Kasumi-1 (cell line): Measurements from ENCODE around the gene KRTAP6-2.

Experiments
- DNase-seq, 2 experiments: peaks; one replicate each; lab custom pipeline; 2025; lab: John Stamatoyannopoulos, UW

Gene KRTAP6-2, protein sequence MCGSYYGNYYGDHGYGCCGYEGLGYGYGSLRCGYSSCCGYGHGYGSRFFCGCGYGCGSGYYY

DNA sequence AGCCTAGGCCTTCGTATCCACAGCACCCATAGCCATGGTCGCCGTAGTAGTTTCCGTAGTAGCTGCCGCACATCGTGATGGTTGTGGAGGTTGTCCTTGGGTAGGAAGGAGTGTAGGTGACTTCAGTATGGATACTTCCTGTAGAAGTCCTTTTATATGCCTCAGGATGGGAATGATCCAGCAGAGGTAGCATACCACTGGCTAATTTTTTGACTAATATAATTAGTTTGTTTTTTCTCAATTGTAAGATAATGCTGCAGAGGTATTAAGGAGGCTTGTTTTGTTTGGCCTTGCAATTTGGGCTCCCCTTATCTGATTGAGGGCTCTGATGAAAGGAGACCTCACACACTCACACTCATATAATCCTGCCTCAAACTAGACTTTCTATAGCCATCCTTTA lies at the start of gene KRTAP6-2:
TSS of gene KRTAP6-2 (minus strand) at position 101 of the 400 bp plus-strand sequence. CDS start at position 73, 28 bp downstream.
- DNase-seq: no peak

DNA sequence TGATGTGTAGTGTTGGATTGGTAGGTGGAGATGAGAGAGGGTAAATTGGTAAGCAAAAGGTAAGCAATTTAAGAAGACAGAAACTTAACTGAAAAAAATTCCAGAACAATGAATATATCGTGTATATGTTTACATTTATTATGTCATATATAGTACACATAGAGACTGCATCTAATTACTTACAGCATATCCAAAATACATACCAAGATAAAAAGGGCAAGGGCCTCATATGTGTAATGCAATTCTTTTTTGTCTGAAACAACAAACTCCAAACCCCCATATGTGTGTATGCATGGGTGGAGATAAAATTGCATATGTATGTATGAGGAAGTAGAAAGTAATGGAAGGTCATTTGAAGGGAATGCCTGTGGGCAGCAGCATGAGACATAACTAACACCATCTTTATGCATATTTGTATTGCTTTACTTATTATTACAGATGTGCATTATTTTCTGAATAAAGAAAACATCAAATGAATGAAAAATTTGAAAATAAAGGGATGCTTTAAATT lies 48.3 kb upstream of the KRTAP6-2 start:
- DNase-seq: no peak

DNA sequence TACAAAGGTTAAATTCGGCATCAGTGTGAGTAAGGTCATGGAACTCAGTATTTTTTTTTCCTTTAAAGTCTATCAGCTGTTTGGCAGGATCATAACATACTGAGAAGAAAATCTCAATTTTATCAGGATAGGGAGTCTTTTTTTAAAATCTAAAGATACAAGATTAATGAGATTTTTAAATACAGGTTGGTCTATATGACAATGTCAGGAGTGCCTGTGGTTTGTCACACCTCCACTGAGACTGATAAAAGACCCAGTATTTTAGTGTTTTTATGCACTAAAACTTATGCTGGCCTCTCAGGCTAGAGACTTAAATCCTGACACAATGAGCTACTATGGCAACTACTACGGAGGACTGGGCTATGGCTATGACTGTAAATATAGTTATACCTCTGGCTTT lies 43.9 kb upstream of the KRTAP6-2 start, which contains the start of gene KRTAP20-3:
TSS of gene KRTAP20-3 (plus strand) at position 301 of the 400 bp plus-strand sequence.
- DNase-seq: no peak

DNA sequence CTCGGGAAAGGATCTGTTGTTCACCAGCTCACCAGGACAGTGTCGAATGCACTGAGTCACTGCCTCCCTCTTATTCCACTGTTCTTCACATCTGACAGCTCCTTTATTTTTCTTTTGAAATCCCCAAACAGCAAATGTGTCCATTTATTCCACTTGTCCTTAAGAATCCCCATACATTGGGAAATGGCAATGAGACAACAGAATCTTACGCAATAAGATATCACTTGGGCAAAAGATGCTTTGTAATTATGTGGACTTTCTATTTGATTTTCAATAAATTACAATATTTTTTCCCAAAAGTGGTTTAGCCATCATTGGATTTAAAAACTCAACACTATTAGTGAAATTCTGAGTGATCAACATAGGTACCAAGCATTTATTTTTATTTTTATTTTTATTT lies 40.0 kb upstream of the KRTAP6-2 start:
- no peak for DNase-seq

DNA sequence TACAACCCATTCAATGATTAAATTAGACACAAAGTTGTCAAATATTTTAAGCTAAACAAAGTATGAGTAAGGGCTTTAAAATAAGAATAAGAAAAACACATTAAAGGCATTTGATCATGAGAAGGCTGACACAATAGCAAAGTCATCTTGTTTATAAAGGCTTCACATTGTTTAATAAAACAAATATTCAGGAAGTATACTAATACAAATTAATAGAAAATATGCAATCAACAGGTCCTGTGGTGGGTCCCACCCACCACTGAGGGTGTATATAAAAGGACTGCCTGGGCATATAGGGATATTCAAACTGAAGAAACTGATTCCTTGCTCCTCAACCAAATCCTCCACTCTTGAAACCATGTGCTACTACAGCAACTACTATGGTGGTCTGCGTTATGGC lies 36.2 kb upstream of the KRTAP6-2 start, which contains the start of gene KRTAP20-2:
TSS of gene KRTAP20-2 (plus strand) at position 301 of the 400 bp plus-strand sequence. CDS start at position 359, 58 bp downstream.
- DNase-seq: no peak

DNA sequence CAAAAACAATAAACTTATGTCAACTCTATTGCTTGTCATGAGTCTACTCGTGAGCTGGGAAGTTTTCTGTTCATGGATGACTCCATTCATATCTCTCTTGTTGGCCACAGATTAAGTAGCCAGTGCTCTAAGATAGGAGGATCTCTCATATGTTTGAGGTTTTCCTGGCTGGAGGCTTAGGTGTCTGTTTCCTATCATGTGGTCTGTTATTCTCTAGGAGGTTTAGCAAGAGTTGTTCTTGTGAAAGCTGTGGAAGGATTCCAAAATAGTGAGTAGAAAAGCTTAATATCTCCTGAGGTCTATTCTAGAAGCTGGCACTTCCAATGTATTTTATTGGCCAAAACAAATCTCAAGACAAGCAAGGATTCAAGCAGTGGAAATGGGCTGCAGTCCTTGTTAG lies 30.5 kb upstream of the KRTAP6-2 start:
- DNase-seq: peak; percentile 43 to 51

DNA sequence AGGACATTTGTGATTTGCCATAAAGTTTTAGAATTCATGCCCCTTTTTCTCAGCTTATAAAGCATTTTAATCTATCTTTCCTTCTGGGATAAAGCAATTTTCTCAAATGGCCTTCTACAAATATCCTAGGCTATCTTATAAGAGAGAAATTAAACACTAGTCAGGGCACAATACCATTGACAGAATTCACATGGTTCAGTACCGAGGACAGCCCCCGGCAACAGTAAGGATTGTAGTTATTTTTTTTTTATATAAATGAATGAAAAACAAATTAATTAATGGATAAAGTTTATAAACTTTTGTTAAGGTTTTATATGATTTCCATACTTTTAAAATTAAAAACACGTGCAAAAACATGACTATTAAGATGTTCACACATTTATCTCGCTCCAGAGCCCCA lies 29.4 kb upstream of the KRTAP6-2 start:
- no peak for DNase-seq

DNA sequence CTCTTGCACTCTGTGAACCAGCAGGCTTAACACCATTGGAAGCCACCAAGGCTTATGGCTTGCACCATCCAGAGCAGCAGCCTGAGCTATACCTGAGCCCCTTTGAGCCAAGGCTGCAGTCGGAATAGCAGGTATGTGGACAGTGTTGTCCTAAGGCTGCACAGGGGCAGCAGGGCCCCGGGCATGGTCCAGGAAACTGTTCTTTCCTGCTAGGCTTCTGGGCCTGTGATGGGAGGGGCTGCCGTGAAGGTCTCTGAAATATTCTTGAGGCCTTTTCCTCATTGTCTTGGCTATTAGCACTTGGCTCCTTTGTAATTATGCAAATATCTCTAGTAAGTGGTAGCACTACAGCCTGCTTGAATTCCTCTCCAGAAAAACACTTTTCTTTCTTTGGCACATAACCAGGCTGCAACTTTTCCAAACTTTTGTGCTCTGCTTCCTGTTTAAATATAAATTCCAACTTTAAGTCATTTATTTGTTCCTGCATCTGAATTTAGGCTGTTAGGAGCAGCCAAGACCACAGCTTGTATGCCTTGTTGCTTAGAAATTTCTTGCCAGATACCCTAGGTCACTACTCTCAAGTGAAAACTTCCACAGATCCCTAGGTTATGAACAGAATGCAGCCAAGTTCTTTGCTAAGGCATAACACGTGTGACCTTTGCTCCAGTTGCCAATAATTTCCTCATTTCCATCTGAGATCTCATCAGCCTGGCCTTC lies 26.9 kb upstream of the KRTAP6-2 start:
- DNase-seq: no peak

DNA sequence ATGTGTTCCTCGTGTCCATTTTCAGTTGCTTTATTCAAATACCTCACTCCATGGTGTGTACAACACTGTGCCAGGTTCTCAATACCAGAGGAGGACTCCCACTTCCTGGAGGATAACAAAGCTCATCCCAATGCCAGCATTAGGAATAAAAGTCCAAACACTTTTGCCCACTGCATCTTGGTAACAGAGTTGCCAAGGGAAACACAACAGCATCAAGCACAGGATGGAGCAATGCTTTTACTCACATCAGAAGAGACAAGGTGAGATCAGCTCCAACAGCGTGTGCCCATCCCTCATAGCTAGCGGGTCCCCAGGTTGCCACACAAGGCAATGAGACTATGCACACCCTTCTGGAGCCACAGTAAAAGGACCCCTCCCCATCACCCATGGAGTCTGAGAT lies 24.7 kb upstream of the KRTAP6-2 start:
- no peak for DNase-seq

DNA sequence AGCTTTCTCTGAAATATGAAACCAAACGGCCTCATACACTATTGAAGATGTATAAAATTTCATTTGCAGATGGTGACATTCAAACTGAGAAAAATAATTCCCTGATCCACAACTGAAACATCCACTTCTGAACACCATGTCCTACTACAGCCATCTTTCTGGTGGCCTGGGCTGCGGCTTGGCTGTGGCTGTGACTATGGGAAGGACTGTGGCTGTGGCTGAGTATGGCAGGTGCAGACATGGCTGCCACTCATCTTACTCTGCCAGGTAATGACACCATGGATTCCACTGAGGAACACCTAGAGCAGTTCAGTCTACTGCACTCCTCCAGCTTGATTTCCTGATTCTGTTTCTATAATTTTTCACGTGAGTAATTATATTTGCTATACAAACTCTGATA lies 21.8 kb upstream of the KRTAP6-2 start, which contains the start of gene KRTAP20-4:
TSS of gene KRTAP20-4 (plus strand) at position 106 of the 400 bp plus-strand sequence.
- DNase-seq: no peak

DNA sequence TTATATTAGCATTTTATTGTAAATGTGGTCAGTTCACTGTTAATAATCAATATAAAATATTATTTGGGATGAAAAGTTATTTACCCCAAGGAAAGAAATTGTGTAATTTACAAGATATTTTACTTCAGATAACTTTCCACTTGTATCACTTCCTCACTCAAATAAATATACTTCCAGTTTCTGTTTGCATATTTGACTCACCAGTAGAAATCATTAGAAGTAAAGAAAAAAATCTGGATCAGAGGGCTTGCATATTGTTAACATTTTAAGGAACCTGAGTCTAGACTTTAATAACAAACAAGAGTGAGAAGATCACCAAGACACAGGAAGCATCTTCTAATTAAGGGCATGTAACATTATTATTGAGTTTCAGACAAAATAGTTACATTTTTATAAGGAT lies 21.4 kb upstream of the KRTAP6-2 start:
- DNase-seq: no peak

DNA sequence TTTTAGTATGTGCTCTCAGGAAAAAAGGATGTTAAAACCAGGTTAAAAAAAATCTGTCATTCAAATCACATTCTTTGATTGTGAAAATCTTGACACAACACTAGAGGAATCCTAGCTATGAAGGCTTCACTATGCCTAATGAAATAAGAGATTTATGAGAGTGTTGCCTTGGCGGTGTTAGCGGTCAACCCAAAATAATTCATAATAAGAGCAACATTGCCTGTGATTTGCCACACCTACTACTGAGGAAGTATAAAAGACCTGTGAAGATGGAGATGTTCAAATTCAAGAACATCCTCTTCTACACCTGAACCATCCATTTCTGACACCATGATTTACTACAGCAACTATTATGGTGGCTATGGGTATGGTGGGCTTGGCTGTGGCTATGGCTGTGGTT lies 17.4 kb upstream of the KRTAP6-2 start, which contains the start of gene KRTAP20-1:
TSS of gene KRTAP20-1 (plus strand) at position 301 of the 400 bp plus-strand sequence. CDS start at position 331, 30 bp downstream.
- DNase-seq: no peak

DNA sequence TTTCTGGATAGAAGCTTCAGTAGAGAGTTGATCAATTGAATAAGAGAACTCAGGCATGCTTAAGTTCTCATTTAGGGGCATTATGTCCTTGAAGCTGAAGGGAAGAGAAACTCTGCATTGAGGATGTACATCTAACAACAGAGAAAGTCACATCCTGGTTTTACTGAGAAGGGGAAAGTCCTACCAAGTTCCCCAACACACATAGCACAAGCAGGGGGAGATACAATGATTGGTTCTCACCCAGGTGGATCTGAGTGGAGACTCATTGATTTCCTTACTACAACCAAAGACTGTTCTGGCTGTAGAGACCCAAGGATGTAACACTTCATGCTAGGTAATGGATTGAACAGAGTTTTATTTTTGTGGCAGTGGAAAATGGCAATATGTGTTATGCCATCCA lies 16.5 kb upstream of the KRTAP6-2 start:
- no peak for DNase-seq

DNA sequence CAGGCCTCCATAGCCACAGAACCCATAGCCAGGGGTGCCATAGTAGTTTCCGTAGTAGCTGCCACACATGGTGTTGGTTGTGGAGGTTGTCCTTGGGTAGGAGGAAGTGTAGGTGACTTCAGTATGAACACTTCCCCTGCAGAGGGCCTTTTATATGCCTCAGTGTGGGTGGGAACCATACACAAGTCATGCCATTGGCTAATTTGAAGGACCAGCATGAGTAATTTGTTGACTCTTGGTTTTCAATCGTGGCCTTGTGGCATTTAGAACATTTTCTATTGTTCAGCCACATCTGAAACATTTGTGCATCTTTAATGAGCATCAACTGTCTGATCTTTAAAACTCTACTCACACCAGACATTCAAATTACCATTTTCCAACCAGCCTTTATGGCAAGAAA lies 15.1 kb upstream of the KRTAP6-2 start, which contains the start of gene KRTAP6-1:
TSS of gene KRTAP6-1 (minus strand) at position 95 of the 400 bp plus-strand sequence. CDS start at position 69, 26 bp downstream.
- no peak for DNase-seq

DNA sequence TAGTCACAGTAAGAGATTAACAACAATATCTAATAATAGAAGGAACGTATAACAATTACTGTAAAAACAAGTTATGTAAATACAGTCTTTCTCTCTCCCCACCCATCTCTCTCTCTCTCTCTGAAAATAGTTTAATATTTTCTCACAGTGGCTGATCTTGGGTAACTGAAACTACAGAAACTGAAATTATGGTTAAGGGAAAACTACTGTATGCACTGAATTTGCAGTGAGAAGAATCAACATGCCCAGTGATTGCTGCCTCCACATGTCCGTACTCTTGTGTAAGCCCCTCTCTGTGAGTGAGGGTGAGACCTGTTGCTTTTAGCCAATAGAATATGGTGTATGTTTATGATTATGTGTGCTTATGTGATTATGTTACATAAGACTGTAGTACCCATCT lies 13.4 kb upstream of the KRTAP6-2 start:
- DNase-seq: no peak

DNA sequence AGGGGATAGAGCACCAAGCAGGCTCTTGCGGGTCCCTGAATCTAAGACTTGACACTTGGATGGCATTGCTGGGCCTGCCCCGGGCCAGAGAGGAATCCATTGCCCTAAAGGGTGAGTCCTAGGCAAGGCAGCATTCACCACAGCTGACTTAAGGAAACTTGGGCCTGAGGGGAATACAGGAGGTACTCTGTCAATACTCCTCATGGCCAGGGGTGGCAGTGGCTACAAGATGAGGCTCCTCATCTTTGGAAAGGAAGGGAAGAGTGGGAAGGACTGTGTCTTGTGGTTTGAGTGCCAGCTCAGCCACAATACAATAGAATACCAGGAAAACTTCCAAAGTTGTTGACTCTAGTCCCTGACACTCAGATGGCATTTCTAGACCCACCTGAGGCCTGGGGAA lies 7.3 kb upstream of the KRTAP6-2 start:
- no peak for DNase-seq

DNA sequence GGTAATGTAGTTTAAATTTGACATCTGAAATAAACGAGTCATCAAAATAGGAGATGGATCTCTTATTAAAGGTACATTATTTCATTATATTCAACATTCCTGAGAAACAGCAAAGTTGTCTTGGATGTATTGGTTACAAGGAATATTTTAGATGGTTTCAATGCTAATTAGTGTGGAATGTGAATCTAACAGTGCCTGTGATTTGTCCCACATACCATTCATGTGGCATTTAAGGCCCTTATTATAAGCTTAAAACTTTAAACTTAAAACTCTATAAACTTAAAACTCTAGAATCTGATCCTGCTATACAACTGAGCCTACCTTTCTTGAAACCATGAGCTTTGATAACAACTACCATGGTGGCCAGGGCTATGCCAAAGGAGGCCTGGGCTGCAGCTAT lies 2.1 kb upstream of the KRTAP6-2 start, which contains the start of gene KRTAP22-1:
TSS of gene KRTAP22-1 (plus strand) at position 301 of the 400 bp plus-strand sequence.
- DNase-seq: no peak

DNA sequence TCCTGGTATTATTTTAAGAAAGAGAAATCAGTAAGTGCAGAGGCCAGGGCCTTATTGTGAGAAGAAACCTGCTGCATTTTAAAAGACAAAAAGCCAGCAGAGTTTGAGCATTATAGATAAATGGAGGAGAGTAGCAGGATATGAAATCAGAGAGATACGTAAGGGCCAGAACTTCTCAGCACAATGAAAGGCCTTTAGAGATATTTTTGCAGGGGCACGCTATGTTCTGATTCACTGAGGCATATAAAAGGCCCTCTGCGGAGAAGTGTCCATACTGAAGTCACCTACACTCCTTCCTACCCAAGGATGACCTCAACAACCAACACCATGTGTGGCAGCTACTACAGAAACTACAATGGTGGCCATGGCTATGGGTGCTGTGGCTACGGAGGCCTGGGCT lies 6.6 kb downstream of the KRTAP6-2 start, which contains the start of gene KRTAP6-3:
TSS of gene KRTAP6-3 (plus strand) at position 301 of the 400 bp plus-strand sequence. CDS start at position 307, 6 bp downstream.
- no peak for DNase-seq

DNA sequence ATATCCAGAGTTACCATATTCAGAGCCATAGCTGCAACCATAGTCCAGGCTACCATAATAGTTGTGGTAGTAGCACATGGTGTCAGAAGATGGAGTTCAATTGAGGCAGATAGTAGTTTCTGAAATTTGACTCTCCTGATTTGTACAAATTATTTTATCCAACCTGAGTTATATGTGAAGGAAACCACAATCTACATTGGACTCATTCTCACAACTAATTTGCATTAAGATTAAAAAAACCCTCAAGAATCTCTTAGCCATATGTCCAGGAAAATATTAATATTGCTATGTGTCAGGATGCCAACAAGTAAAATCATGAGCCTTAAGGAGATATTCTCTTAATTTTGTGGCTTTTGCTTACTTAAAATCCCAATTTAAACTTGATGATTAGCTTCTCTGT lies 8.4 kb downstream of the KRTAP6-2 start, which contains the start of gene KRTAP22-2:
TSS of gene KRTAP22-2 (minus strand) at position 101 of the 400 bp plus-strand sequence.
- DNase-seq: no peak

DNA sequence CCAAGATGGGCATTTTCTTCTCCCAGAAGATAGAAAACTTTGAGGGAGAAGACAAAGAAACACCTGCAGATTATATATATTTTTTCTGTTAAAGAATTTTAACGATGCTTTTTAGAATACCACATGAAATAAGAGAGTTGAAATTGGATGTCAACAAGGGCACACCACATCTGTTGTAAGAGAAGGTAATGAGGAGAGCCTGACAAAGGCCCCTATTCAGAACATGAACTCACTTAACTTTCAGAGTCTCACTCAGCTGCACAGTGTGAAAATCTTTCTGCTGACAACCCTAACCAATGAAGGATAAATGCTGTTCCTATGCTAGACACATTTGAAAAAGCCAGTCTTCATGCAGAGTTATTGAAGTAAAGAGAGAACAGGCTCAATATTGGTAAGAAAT lies 15.8 kb downstream of the KRTAP6-2 start:
- no peak for DNase-seq

DNA sequence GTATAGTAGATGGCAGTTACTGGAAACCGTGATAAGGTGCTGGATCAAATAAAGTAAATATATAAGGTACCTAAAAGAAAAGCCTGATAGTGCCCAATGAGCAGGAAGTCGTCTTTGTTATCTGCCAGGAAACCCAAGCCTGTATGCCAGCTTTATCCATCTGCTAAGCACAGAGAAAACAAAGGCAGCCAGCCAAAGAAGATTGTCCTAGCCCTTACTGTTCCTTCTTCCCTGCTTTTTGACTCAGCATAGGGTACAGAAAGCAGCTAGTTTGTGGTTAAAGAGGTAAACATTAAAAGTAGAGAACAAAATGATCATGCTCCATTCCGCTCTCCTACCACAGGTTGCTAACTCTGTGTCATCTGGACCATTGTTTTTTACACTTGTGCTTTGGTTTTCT lies 18.6 kb downstream of the KRTAP6-2 start:
- no peak for DNase-seq

DNA sequence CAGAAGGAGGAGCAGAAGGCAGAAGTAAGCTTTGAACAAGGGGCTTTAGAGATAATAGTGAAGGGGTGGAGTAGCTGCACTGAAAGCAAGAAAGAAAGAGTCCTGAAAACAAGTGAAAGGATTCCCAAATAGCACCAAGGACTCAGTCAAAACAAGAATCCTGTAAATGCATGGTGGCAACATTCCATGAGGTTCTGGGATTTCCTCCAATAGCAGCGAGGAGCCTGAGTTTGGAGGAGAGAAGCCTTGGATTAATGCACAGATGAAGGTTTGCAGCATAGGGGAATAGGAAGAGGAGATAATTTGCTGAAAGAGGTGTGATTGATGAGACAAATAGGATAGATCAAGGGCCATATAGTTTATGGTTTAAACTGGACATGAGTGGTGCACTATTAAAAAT lies 19.4 kb downstream of the KRTAP6-2 start:
- DNase-seq: no peak

DNA sequence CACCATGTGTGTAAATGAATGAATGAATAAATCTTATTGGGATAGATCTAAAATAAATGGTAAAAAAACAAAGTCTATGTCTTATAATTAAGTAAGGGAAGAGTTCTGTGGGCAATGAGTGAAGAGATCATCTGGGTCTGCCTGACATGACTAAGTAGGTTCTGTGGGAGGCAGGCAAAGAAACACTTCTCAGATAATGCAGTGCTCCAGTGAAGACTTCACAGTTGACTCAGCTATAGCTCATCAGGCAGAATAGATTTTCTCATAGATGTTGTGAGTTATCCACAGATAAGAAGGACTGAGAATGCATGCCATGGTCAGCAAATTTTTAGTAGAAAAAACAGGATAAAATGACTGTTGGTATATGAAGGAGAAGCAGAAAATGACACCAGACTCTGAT lies 20.9 kb downstream of the KRTAP6-2 start:
- no peak for DNase-seq
